GM12874 (cell line): Measurements from ENCODE around the gene PLIN4.

Experiments used
- CTCF ChIP-seq: IDR thresholded peaks from 2 replicates; pipeline ENCODE4 v1.5.1; 2011; ENCODE audit warnings: low read depth, mild to moderate bottlenecking, control low read depth, low read length, moderate library complexity; ENCODE audit not compliant: insufficient read depth

Gene PLIN4

GRCh38 chr19:4518345-4519171, at the start of gene PLIN4:
Gene PLIN4, minus strand, starts transcription at chr19:4518486. Its CDS starts 214 bp downstream, at chr19:4518272.
- TF ChIP-seq CTCF = no peak

DNA sequence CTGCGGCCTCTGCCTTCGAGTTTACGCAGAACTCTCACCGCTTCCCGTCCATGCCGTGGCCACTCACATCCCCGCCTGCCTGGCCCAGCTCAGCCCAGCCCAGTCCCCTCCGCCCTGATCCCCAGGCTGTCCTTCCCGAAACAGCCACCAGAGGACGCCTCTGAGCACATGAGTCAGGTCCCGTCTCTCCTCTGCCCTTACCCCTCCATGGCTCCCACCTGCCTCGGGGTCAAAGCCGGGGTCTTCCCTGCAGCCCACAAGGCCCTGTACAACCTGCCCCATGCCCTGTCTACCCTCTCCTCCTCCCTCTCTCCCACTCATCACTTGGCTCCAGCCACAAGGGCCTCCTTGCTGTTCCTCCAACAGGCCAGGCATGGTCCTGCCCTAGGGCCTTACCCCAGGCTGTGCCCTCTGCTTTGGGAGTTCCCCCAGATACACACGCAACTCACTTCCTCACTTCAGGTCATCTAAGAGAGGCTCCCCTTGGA, 49.3 kb upstream of the PLIN4 start:
- TF ChIP-seq CTCF = peak; percentile 95

GRCh38 chr19:4566402-4567051, 48.2 kb upstream of the PLIN4 start:
- no peak for TF ChIP-seq CTCF

- no peak for TF ChIP-seq CTCF
These were observed 41.3 kb upstream of the PLIN4 start, which contains the start of gene SEMA6B for GRCh38 chr19:4559569-4559968. Gene SEMA6B, minus strand, starts transcription at chr19:4559684. Its CDS starts 1,227 bp downstream, at chr19:4558457.

- peak; percentile 99 for TF ChIP-seq CTCF
These were observed 40.0 kb upstream of the PLIN4 start for GRCh38 chr19:4557971-4558941.

DNA sequence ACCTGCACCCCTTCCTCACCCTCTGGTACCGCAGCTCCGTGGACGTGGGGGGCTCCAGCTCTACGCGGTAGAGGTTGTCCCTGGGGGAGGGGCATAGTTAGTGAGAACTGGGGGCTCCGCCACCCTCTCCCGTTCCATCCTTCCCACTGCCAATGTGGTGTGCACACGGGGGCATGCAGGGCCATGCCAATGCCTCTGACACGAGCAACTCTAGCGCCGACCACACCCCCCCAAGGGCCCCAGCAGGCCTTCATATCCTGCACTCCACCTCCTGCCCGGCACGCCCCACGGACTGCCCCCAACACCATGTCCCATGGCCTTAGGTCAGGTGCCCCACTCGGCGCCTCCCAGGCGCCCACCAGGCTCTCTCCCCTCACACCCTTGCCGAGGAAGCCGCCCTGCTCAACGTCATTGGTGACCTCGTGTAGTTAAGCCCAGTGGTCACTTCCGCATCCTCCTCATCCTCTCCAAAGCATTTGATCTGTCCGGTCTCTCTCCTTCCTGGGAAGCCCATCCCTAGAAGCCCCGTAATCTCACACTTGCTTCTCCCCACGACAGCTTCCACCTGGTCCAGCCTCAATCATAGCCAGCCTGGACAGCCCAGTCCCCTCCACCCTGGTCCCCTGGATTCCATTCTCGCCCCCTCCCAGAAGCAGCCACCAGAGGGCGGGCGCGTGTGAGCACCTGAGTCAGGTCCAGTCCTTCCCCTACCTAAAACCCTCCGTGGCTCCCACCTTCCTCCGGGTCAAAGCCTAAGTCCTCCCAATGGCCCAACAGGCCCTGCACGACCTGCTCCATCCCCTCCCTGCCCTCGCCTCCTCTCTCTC, 39.1 kb upstream of the PLIN4 start:
- TF ChIP-seq CTCF = peak; percentile 54; the same call in 1 of the 2 replicates
